Measurements from ENCODE around the gene AFF2. TPM values are rescaled to one million over a fixed set of nuclear protein-coding genes. Genes with fewer than 3 reads are reported as not detected.

AFF2 gene
- total RNA-seq, 1 donor from 2014 or later, result 0.89 TPM

DNA sequence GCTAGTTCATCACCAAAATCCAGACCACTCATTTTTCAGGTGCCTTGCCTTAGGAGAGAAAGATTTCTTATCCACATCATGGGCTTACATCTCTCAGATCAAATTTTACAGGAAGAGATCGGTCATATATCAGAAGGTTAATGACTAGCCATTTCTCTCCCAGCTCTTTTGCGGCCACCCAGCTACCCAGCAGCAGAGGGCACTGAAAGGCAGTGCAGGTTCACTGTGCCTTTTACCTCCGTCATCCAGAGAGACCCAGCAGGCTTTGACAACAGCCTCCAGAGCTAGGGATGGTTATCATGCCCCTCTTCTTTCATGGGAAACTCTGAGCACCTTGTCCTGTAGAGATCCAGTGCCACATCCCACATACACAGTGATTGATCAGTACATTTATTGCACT, 384.8 kb downstream of the AFF2 start:
- TF ChIP-seq, protein P1, sequence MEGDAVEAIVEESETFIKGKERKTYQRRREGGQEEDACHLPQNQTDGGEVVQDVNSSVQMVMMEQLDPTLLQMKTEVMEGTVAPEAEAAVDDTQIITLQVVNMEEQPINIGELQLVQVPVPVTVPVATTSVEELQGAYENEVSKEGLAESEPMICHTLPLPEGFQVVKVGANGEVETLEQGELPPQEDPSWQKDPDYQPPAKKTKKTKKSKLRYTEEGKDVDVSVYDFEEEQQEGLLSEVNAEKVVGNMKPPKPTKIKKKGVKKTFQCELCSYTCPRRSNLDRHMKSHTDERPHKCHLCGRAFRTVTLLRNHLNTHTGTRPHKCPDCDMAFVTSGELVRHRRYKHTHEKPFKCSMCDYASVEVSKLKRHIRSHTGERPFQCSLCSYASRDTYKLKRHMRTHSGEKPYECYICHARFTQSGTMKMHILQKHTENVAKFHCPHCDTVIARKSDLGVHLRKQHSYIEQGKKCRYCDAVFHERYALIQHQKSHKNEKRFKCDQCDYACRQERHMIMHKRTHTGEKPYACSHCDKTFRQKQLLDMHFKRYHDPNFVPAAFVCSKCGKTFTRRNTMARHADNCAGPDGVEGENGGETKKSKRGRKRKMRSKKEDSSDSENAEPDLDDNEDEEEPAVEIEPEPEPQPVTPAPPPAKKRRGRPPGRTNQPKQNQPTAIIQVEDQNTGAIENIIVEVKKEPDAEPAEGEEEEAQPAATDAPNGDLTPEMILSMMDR (IDR thresholded peaks at IDR 0.05), result no peak
- DNase-seq (ENCODE audit: extremely low spot score, unreplicated experiment), result no peak
- H3K4me3 Mint-ChIP-seq (ENCODE audit: unreplicated experiment), result no peak overlapping the region
- peaks cover 4% of the 10 kb centered on the region for H3K9me3 Mint-ChIP-seq (ENCODE audit: unreplicated experiment)
- no peaks in the 10 kb centered on the region for H3K4me1 Mint-ChIP-seq (ENCODE audit: unreplicated experiment)
- H3K36me3 Mint-ChIP-seq (ENCODE audit: unreplicated experiment), result no peaks in the 10 kb centered on the region
- H3K27me3 Mint-ChIP-seq (ENCODE audit: unreplicated experiment), result no peaks in the 10 kb centered on the region
- H3K27ac Mint-ChIP-seq (ENCODE audit: unreplicated experiment), result no peak overlapping the region

DNA sequence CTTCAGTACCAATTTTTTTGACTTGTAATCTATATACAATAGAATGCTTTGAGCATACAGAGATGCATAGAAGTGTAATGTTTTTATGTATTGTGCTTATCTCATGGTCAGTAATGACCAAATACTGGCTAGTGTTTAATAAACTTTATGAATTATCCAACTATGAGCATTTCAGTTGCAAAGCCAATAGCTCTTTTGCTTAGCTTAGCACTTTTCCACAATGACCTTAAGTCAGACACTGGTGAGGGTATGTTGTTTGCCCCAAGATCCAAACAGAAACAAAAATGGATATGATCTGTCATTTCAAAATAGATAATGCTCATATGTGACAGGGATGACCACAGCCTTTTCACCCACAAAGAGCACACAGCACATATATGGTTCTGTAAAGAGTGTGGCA, 393.0 kb downstream of the AFF2 start:
- no peak for DNase-seq (ENCODE audit: extremely low spot score, unreplicated experiment)
- H3K27me3 Mint-ChIP-seq (ENCODE audit: unreplicated experiment), result no peaks in the 10 kb centered on the region

DNA sequence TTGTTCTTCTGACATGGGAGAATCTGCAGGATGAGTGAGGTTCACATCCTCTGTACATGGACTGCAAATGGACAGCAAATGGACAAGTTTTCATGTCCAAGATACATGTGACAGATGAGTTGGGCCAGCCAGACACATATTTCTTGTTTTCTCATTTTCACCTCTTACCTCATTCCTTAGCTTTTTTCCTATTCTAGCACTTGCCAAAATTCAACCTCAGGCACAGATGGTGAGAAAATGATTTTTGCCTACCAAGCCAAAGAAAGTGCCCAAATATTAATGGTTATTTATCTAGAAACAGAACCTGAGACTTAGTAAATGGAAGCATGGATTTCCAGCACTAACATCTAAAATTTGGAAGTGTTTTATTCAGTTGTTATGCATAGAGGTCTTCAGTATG, 402.2 kb downstream of the AFF2 start:
- no peaks in the 10 kb centered on the region for H3K4me1 Mint-ChIP-seq (ENCODE audit: unreplicated experiment)
- DNase-seq (ENCODE audit: extremely low spot score, unreplicated experiment), result no peak
- H3K36me3 Mint-ChIP-seq (ENCODE audit: unreplicated experiment), result no peaks in the 10 kb centered on the region
- TF ChIP-seq, protein P1 (IDR thresholded peaks at IDR 0.05), result no peak
- H3K27me3 Mint-ChIP-seq (ENCODE audit: unreplicated experiment), result no peaks in the 10 kb centered on the region
- peaks cover 21% of the 10 kb centered on the region for H3K9me3 Mint-ChIP-seq (ENCODE audit: unreplicated experiment)
- H3K4me3 Mint-ChIP-seq (ENCODE audit: unreplicated experiment), result no peak overlapping the region
- no peak overlapping the region for H3K27ac Mint-ChIP-seq (ENCODE audit: unreplicated experiment)

More for the DNA sequence above, 393.0 kb downstream of the AFF2 start:
- H3K36me3 Mint-ChIP-seq (ENCODE audit: unreplicated experiment), result no peaks in the 10 kb centered on the region
- peaks cover 8% of the 10 kb centered on the region for H3K9me3 Mint-ChIP-seq (ENCODE audit: unreplicated experiment)
- H3K4me1 Mint-ChIP-seq (ENCODE audit: unreplicated experiment), result no peaks in the 10 kb centered on the region
- H3K27ac Mint-ChIP-seq (ENCODE audit: unreplicated experiment), result no peak overlapping the region
- TF ChIP-seq, protein P1 (IDR thresholded peaks at IDR 0.05), result no peak
- H3K4me3 Mint-ChIP-seq (ENCODE audit: unreplicated experiment), result no peak overlapping the region

DNA sequence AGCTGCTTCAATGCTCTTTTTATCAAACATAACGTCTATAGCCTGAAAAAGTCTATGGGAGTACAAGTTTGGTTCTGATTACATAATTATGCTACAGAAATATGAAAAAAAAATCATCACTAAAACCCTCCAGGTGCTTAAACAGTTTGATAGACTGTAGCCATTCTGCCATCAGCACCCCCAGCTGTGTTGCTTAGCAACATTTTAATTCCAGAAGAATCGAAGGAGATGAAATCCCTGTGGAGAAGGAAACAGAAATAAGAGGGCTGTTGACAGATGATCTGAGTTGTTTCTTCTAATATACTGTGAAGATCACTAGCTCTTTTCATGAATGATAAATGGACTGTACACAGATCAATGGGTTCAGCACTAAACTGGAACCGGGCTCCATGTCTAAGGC, 402.8 kb downstream of the AFF2 start:
- Mint-ChIP-seq H3K27ac (ENCODE audit: unreplicated experiment) (no peak overlapping the region), H3K4me3 (ENCODE audit: unreplicated experiment) (no peak overlapping the region), H3K27me3 (ENCODE audit: unreplicated experiment) (no peaks in the 10 kb centered on the region), H3K36me3 (ENCODE audit: unreplicated experiment) (no peaks in the 10 kb centered on the region), H3K4me1 (ENCODE audit: unreplicated experiment) (no peaks in the 10 kb centered on the region), H3K9me3 (ENCODE audit: unreplicated experiment) (peaks cover 24% of the 10 kb centered on the region)
- TF ChIP-seq, protein P1 (IDR thresholded peaks at IDR 0.05), result no peak
- no peak for DNase-seq (ENCODE audit: extremely low spot score, unreplicated experiment)

DNA sequence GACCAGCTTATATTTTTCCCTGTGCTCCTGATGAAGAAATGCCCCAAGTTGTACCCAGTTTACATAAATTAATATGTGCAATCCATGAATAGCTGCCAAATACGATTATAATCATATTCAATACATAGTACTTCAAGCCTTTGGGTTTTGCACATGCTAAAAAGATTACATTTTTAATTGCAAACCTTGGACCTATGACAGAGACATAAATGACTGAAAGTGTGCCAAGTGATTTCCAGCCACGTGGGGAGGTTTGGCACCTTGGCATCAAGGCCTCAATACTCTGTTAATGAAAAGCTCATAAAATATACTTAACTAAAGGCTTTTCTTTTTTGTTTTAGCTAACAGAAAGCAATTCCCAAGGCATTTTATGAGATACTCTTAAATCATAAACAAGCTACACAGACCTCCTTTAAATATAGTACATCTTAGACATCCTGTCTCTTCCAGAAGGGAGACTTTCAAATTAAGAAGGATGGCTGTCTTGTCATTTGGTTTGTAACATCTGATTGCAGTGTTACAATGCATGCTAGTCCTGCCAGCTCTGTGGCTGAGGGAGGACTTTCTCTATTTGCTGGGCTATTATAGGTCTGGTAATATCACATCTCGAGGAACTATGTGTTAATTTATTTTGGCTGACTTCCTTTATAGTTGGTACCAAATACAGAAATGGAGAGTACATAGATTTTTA, 404.1 kb downstream of the AFF2 start:
- TF ChIP-seq, protein P1 (IDR thresholded peaks at IDR 0.05), result no peak
- Mint-ChIP-seq H3K27ac (ENCODE audit: unreplicated experiment) (no peak overlapping the region), H3K27me3 (ENCODE audit: unreplicated experiment) (no peaks in the 10 kb centered on the region), H3K4me3 (ENCODE audit: unreplicated experiment) (no peak overlapping the region), H3K36me3 (ENCODE audit: unreplicated experiment) (no peaks in the 10 kb centered on the region), H3K9me3 (ENCODE audit: unreplicated experiment) (peaks cover 27% of the 10 kb centered on the region), H3K4me1 (ENCODE audit: unreplicated experiment) (no peaks in the 10 kb centered on the region)
- DNase-seq (ENCODE audit: extremely low spot score, unreplicated experiment), result no peak

All from osteocyte (in vitro differentiated cells).